Left ventricle myocardium superior (tissue), 1 donor: ENCODE results near the gene UBE2I. TPM values are rescaled to one million over a fixed set of nuclear protein-coding genes. Genes with fewer than 3 reads are reported as not detected.
A peak's percentile ranks its signal among the peaks of the same experiment; 100 is the strongest.
"Not testable (repeated sequence)": the region's sequence is repeated elsewhere in the genome, so short reads cannot be mapped to it uniquely, and the experiment has no call there.

Experiments
- ATAC-seq: fragments of 200-7000 bp; cut with Tn5 transposase; one replicate; pipeline ENCODE4 v1.9.1; 2020; ENCODE audit warnings: mild to moderate bottlenecking, moderate library complexity
- DNase-seq: peaks from one replicate; pipeline ENCODE4 v3.0.0-alpha.2; 2020
- intact Hi-C: fragments of 100-400 bp; cut with micrococcal nuclease; formaldehyde crosslinking; loops from one replicate; pipeline ENCODE4 v1.11.0; 2022
- total RNA-seq: library from RNA; stranded (reverse); fragmentation: NEBNext Ultra II Directional; extraction: Animal tissue kit (Norgen Biotek cat#: 25700); gene quantifications from one replicate; pipeline ENCODE4 v1.2.1, GENCODE V29; 2021
- donor health status: DM: no; HTN: yes; CAD: no; lungs with severe emphysema.

UBE2I gene
- total RNA-seq, 1 donor from 2014 or later: 93.8 TPM

GRCh38 chr16:1322407-1322806, 13.0 kb downstream of the UBE2I start:
- intact Hi-C loops: no loop called here
- ATAC-seq (no peak), DNase-seq (no peak)

- intact Hi-C loops: no loop called here
- ATAC-seq: no peak
- DNase-seq: no peak
Measured at GRCh38 chr16:1323296-1324239, 14.1 kb downstream of the UBE2I start.

GRCh38 chr16:1324286-1324826, 14.9 kb downstream of the UBE2I start:
- no peak for DNase-seq
- ATAC-seq: no peak
- intact Hi-C loops: no loop called here

GRCh38 chr16:1325261-1325660, 15.8 kb downstream of the UBE2I start:
- intact Hi-C loops: no loop called here
- ATAC-seq (no peak), DNase-seq (no peak)

GRCh38 chr16:1325673-1326371, 16.4 kb downstream of the UBE2I start:
- peak; percentile 12 for ATAC-seq
- DNase-seq: no peak
- intact Hi-C loops: no loop called here

- DNase-seq (no peak), ATAC-seq (no peak)
- intact Hi-C loops: no loop called here
Measured at GRCh38 chr16:1326391-1326790, 17.0 kb downstream of the UBE2I start.

GRCh38 chr16:1326946-1327618, 17.6 kb downstream of the UBE2I start:
- no peak for ATAC-seq
- intact Hi-C loops: no loop called here
- no peak for DNase-seq

- DNase-seq (no peak), ATAC-seq (no peak)
- intact Hi-C loops: no loop called here
Measured at GRCh38 chr16:1327619-1327947, 18.1 kb downstream of the UBE2I start.

GRCh38 chr16:1328136-1328535, 18.7 kb downstream of the UBE2I start:
- ATAC-seq, intact Hi-C loops, DNase-seq: not testable (repeated sequence)

- DNase-seq, intact Hi-C loops, ATAC-seq: not testable (repeated sequence)
Measured at GRCh38 chr16:1328961-1329360, 19.5 kb downstream of the UBE2I start.

GRCh38 chr16:1330260-1330914, 21.0 kb downstream of the UBE2I start:
- DNase-seq (no peak), ATAC-seq (no peak)
- intact Hi-C loops: no loop called here

GRCh38 chr16:1330931-1331711, 21.7 kb downstream of the UBE2I start:
- ATAC-seq (no peak), DNase-seq (no peak)
- intact Hi-C loops: no loop called here

- peak; percentile 72 for DNase-seq
- ATAC-seq: peak; percentile 61
- intact Hi-C loops: no loop called here
Measured at GRCh38 chr16:1331712-1332617, 22.5 kb downstream of the UBE2I start.

- no peak for ATAC-seq
- intact Hi-C loops: no loop called here
- DNase-seq: no peak
Measured at GRCh38 chr16:1332618-1333148, 23.2 kb downstream of the UBE2I start.

GRCh38 chr16:1333149-1333812, 23.8 kb downstream of the UBE2I start, which contains the start of gene BAIAP3:
TSS of gene BAIAP3 (plus strand) at chr16:1333645. CDS start at chr16:1338550, 4,905 bp downstream.
- intact Hi-C loops: no loop called here
- DNase-seq: peak; percentile 70
- ATAC-seq: peak; percentile 79

- intact Hi-C loops: no loop called here
- no peak for DNase-seq
- ATAC-seq: no peak
Measured at GRCh38 chr16:1333854-1334700, 24.6 kb downstream of the UBE2I start.
